Measurements from ENCODE around the gene HSPG2. TPM values are rescaled to one million over a fixed set of nuclear protein-coding genes. Genes with fewer than 3 reads are reported as not detected.
"Not testable (repeated sequence)": the region's sequence is repeated elsewhere in the genome, so short reads cannot be mapped to it uniquely, and the experiment has no call there.

Gene HSPG2
- total RNA-seq, 1 experiment from 2014 or later: 14.4 TPM

GRCh38 chr1:21840981-21841380, 96.1 kb downstream of the HSPG2 start:
- in situ Hi-C loops (cut with HindIII; ENCODE audit: low sequenced_read_pairs): no loop called here
- DNase-seq (ENCODE audit: low spot score): no peak

GRCh38 chr1:21839337-21840037, 97.6 kb downstream of the HSPG2 start:
- in situ Hi-C loops (cut with HindIII; ENCODE audit: low sequenced_read_pairs): no loop called here
- DNase-seq (ENCODE audit: low spot score): no peak

GRCh38 chr1:21838359-21839157, 98.6 kb downstream of the HSPG2 start:
- in situ Hi-C loops (cut with HindIII; ENCODE audit: low sequenced_read_pairs): no loop called here
- no peak for DNase-seq (ENCODE audit: low spot score)

GRCh38 chr1:21837476-21837875, 99.6 kb downstream of the HSPG2 start:
- in situ Hi-C loops (cut with HindIII; ENCODE audit: low sequenced_read_pairs): no loop called here

GRCh38 chr1:21836729-21837128, 100.4 kb downstream of the HSPG2 start:
- in situ Hi-C loops (cut with HindIII; ENCODE audit: low sequenced_read_pairs): no loop called here
- DNase-seq (ENCODE audit: low spot score): no peak

More at GRCh38 chr1:21837476-21837875, 99.6 kb downstream of the HSPG2 start:
- DNase-seq (ENCODE audit: low spot score): no peak

GRCh38 chr1:21836010-21836409, 101.1 kb downstream of the HSPG2 start:
- DNase-seq (ENCODE audit: low spot score): no peak
- in situ Hi-C loops (cut with HindIII; ENCODE audit: low sequenced_read_pairs): no loop called here

GRCh38 chr1:21834666-21835065, 102.4 kb downstream of the HSPG2 start:
- in situ Hi-C loops (cut with HindIII; ENCODE audit: low sequenced_read_pairs): no loop called here
- DNase-seq (ENCODE audit: low spot score): no peak

GRCh38 chr1:21834094-21834493, 103.0 kb downstream of the HSPG2 start:
- DNase-seq (ENCODE audit: low spot score): no peak
- in situ Hi-C loops (cut with HindIII; ENCODE audit: low sequenced_read_pairs): no loop called here

GRCh38 chr1:21833392-21833976, 103.6 kb downstream of the HSPG2 start:
- DNase-seq (ENCODE audit: low spot score): no peak
- in situ Hi-C loops (cut with HindIII; ENCODE audit: low sequenced_read_pairs): no loop called here

- no peak for DNase-seq (ENCODE audit: low spot score)
- in situ Hi-C loops (cut with HindIII; ENCODE audit: low sequenced_read_pairs): no loop called here
Measured at GRCh38 chr1:21831454-21831970, 105.6 kb downstream of the HSPG2 start.

GRCh38 chr1:21830792-21831453, 106.2 kb downstream of the HSPG2 start:
- no peak for DNase-seq (ENCODE audit: low spot score)
- in situ Hi-C loops (cut with HindIII; ENCODE audit: low sequenced_read_pairs): no loop called here

GRCh38 chr1:21829294-21829693, 107.8 kb downstream of the HSPG2 start:
- no peak for DNase-seq (ENCODE audit: low spot score)
- in situ Hi-C loops (cut with HindIII; ENCODE audit: low sequenced_read_pairs): no loop called here

GRCh38 chr1:21828506-21829210, 108.5 kb downstream of the HSPG2 start:
- in situ Hi-C loops (cut with HindIII; ENCODE audit: low sequenced_read_pairs): no loop called here

GRCh38 chr1:21828075-21828474, 109.0 kb downstream of the HSPG2 start:
- in situ Hi-C loops (cut with HindIII; ENCODE audit: low sequenced_read_pairs): no loop called here
- DNase-seq (ENCODE audit: low spot score): no peak

More at GRCh38 chr1:21828506-21829210, 108.5 kb downstream of the HSPG2 start:
- no peak for DNase-seq (ENCODE audit: low spot score)

GRCh38 chr1:21827141-21827679, 109.9 kb downstream of the HSPG2 start:
- in situ Hi-C loops (cut with HindIII; ENCODE audit: low sequenced_read_pairs): no loop called here
- no peak for DNase-seq (ENCODE audit: low spot score)

- in situ Hi-C loops (cut with HindIII; ENCODE audit: low sequenced_read_pairs); DNase-seq (ENCODE audit: low spot score): not testable (repeated sequence)
Measured at GRCh38 chr1:21826694-21827093, 110.4 kb downstream of the HSPG2 start.

- DNase-seq (ENCODE audit: low spot score): no peak
- in situ Hi-C loops (cut with HindIII; ENCODE audit: low sequenced_read_pairs): no loop called here
Measured at GRCh38 chr1:21825393-21825792, 111.7 kb downstream of the HSPG2 start.

GRCh38 chr1:21824926-21825325, 112.2 kb downstream of the HSPG2 start:
- DNase-seq (ENCODE audit: low spot score): no peak
- in situ Hi-C loops (cut with HindIII; ENCODE audit: low sequenced_read_pairs): no loop called here

Data from G401 (cell line).